Astrocyte (in vitro differentiated cells and primary cell): Measurements from ENCODE around the gene PRRX2.

Source experiments
- CTCF ChIP-seq: IDR thresholded peaks from 2 replicates; pipeline ENCODE4 v1.5.1; 2011; ENCODE audit warnings: low read depth, mild to moderate bottlenecking, inconsistent platforms, low read length, moderate library complexity; ENCODE audit not compliant: insufficient read depth
- EZH2 ChIP-seq: IDR thresholded peaks from 2 replicates; pipeline ENCODE4 v1.6.1; 2012; ENCODE audit warnings: mild to moderate bottlenecking, low read length, inconsistent platforms; ENCODE audit not compliant: insufficient read depth

GRCh38 chr9:129725795-129726251, 60.4 kb downstream of the PRRX2 start:
- TF ChIP-seq CTCF: no peak
- TF ChIP-seq EZH2: no peak
